Muscle layer of colon (tissue), 2 donors: ENCODE measurements around the gene TMEM269.

Experiments used
- H3K27ac ChIP-seq: one replicate; pipeline ENCODE4 v1.7.0; 2013; ENCODE audit warnings: low read depth, mild to moderate bottlenecking, low read length, moderate library complexity
- H3K27me3 ChIP-seq, 2 donors: one replicate each; pipeline ENCODE4 v1.7.0; 2013; ENCODE audit warnings: low read length in 2 of 2, mild to moderate bottlenecking in 2 of 2; ENCODE audit not compliant: insufficient read depth in 2 of 2, control insufficient read depth in 1 of 2
- H3K36me3 ChIP-seq: one replicate; pipeline ENCODE4 v1.7.0; 2013; ENCODE audit warnings: mild to moderate bottlenecking, low read length; ENCODE audit not compliant: insufficient read depth
- H3K4me1 ChIP-seq: one replicate; pipeline ENCODE4 v1.7.0; 2013; ENCODE audit warnings: mild to moderate bottlenecking, low read length; ENCODE audit not compliant: insufficient read depth
- H3K4me3 ChIP-seq, 2 donors: one replicate each; pipeline ENCODE4 v1.7.0; 2013; ENCODE audit warnings: low read length in 2 of 2, low read depth in 1 of 2, mild to moderate bottlenecking in 1 of 2, moderate library complexity in 1 of 2
- H3K9ac ChIP-seq: one replicate; pipeline ENCODE4 v1.7.0; 2013; ENCODE audit warnings: low read length
- H3K9me3 ChIP-seq: one replicate; pipeline ENCODE4 v1.7.0; 2013; ENCODE audit warnings: mild to moderate bottlenecking, low read length
- donor health status: abdominal sarcoma.
- donor health status: Adenocarcinoma of cecum.

Gene TMEM269

GRCh38 chr1:42784946-42785693 is at the start of gene TMEM269:
TMEM269 (plus strand) TSS chr1:42784991; CDS start chr1:42789894, 4,903 bp downstream.
- Histone ChIP-seq H3K9ac (no peak within 1 kb of the TSS), H3K36me3 (peaks cover 10% of the 10 kb centered on the region), H3K27me3 (no peaks in the 10 kb centered on the region), H3K4me3 (peak within 1 kb of the TSS; percentile 22 to 59), H3K4me1 (no peaks in the 10 kb centered on the region), H3K27ac (no peak within 1 kb of the TSS), H3K9me3 (no peaks in the 10 kb centered on the region)

GRCh38 chr1:42735056-42735455 is 49.7 kb upstream of the TMEM269 start:
- Histone ChIP-seq H3K36me3 (no peaks in the 10 kb centered on the region), H3K9ac (no peak overlapping the region), H3K4me1 (no peaks in the 10 kb centered on the region), H3K27me3 (no peaks in the 10 kb centered on the region), H3K9me3 (no peaks in the 10 kb centered on the region), H3K4me3 (no peak overlapping the region), H3K27ac (no peak overlapping the region)

GRCh38 chr1:42735477-42736105 is 49.2 kb upstream of the TMEM269 start:
- H3K36me3 ChIP-seq, result no peaks in the 10 kb centered on the region
- H3K4me3 ChIP-seq, result no peak overlapping the region
- no peak overlapping the region for H3K27ac ChIP-seq
- H3K4me1 ChIP-seq, result no peaks in the 10 kb centered on the region
- no peak overlapping the region for H3K9ac ChIP-seq
- no peaks in the 10 kb centered on the region for H3K9me3 ChIP-seq
- no peaks in the 10 kb centered on the region for H3K27me3 ChIP-seq

- H3K27me3 ChIP-seq, result no peaks in the 10 kb centered on the region
- H3K27ac ChIP-seq, result no peak overlapping the region
- no peaks in the 10 kb centered on the region for H3K4me1 ChIP-seq
- H3K4me3 ChIP-seq, result no peak overlapping the region
- H3K36me3 ChIP-seq, result no peaks in the 10 kb centered on the region
- H3K9me3 ChIP-seq, result no peaks in the 10 kb centered on the region
- H3K9ac ChIP-seq, result no peak overlapping the region
Observed at GRCh38 chr1:42736152-42736551, 48.6 kb upstream of the TMEM269 start.

- H3K9me3 ChIP-seq, result no peaks in the 10 kb centered on the region
- no peaks in the 10 kb centered on the region for H3K36me3 ChIP-seq
- no peaks in the 10 kb centered on the region for H3K27me3 ChIP-seq
- no peak overlapping the region for H3K9ac ChIP-seq
- H3K4me3 ChIP-seq, result no peak overlapping the region
- H3K4me1 ChIP-seq, result no peaks in the 10 kb centered on the region
- no peak overlapping the region for H3K27ac ChIP-seq
Observed at GRCh38 chr1:42736571-42737200, 48.1 kb upstream of the TMEM269 start.

GRCh38 chr1:42737257-42737656 is 47.5 kb upstream of the TMEM269 start:
- H3K4me3 ChIP-seq, result no peak overlapping the region
- no peaks in the 10 kb centered on the region for H3K36me3 ChIP-seq
- no peaks in the 10 kb centered on the region for H3K27me3 ChIP-seq
- no peak overlapping the region for H3K27ac ChIP-seq
- H3K9ac ChIP-seq, result no peak overlapping the region
- no peaks in the 10 kb centered on the region for H3K9me3 ChIP-seq
- no peaks in the 10 kb centered on the region for H3K4me1 ChIP-seq

GRCh38 chr1:42737986-42738677 is 46.7 kb upstream of the TMEM269 start:
- no peaks in the 10 kb centered on the region for H3K27me3 ChIP-seq

GRCh38 chr1:42738678-42739226 is 46.0 kb upstream of the TMEM269 start:
- H3K36me3 ChIP-seq, result no peaks in the 10 kb centered on the region
- H3K9ac ChIP-seq, result no peak overlapping the region
- no peak overlapping the region for H3K4me3 ChIP-seq
- H3K9me3 ChIP-seq, result no peaks in the 10 kb centered on the region
- H3K27ac ChIP-seq, result no peak overlapping the region
- H3K4me1 ChIP-seq, result no peaks in the 10 kb centered on the region
- H3K27me3 ChIP-seq, result no peaks in the 10 kb centered on the region

More at GRCh38 chr1:42737986-42738677, 46.7 kb upstream of the TMEM269 start:
- no peak overlapping the region for H3K9ac ChIP-seq
- H3K4me1 ChIP-seq, result no peaks in the 10 kb centered on the region
- H3K36me3 ChIP-seq, result no peaks in the 10 kb centered on the region
- H3K4me3 ChIP-seq, result no peak overlapping the region
- H3K9me3 ChIP-seq, result no peaks in the 10 kb centered on the region
- no peak overlapping the region for H3K27ac ChIP-seq

- Histone ChIP-seq H3K9ac (no peak within 1 kb of the TSS), H3K27ac (no peak within 1 kb of the TSS), H3K36me3 (no peaks in the 10 kb centered on the region), H3K4me3 (no peak within 1 kb of the TSS), H3K27me3 (no peaks in the 10 kb centered on the region), H3K4me1 (no peaks in the 10 kb centered on the region), H3K9me3 (no peaks in the 10 kb centered on the region)
Observed at GRCh38 chr1:42739753-42740700, 44.8 kb upstream of the TMEM269 start, which contains the start of gene CLDN19. CLDN19 (minus strand) TSS chr1:42740236; CDS start chr1:42740063, 173 bp downstream.

- Histone ChIP-seq H3K4me3 (no peak overlapping the region), H3K27ac (no peak overlapping the region), H3K27me3 (no peaks in the 10 kb centered on the region), H3K4me1 (no peaks in the 10 kb centered on the region), H3K36me3 (peaks cover 3% of the 10 kb centered on the region), H3K9me3 (no peaks in the 10 kb centered on the region), H3K9ac (no peak overlapping the region)
Observed at GRCh38 chr1:42740851-42741580, 43.8 kb upstream of the TMEM269 start.
